MM.1S (cell line): ENCODE measurements around the gene NR1D2.
A peak's percentile ranks its signal among the peaks of the same experiment; 100 is the strongest.

ENCODE experiments used
- DNase-seq: peaks from one replicate; pipeline ENCODE4 v3.0.0-alpha.2; 2015
- H2AFZ ChIP-seq: fragments of 300-600 bp; sonication (generic); 2 replicates; pipeline ENCODE4 v1.6.0; 2016; ENCODE audit warnings: antibody characterized with exemption, low read length
- H3F3A ChIP-seq: fragments of 300-600 bp; sonication (generic); 2 replicates; pipeline ENCODE4 v1.6.1; 2016; ENCODE audit warnings: mild to moderate bottlenecking, antibody characterized with exemption, low read length, moderate library complexity, mixed read lengths; ENCODE audit not compliant: insufficient read depth
- H3K27ac ChIP-seq: fragments of 300-600 bp; sonication (generic); 2 replicates; pipeline ENCODE4 v1.5.1; 2016; ENCODE audit warnings: mild to moderate bottlenecking, low read length
- H3K27me3 ChIP-seq: fragments of 300-600 bp; sonication (generic); replicated peaks from 2 replicates; pipeline ENCODE4 v1.6.0; 2016; ENCODE audit warnings: low read length; ENCODE audit not compliant: insufficient read depth
- H3K36me3 ChIP-seq: fragments of 300-600 bp; sonication (generic); replicated peaks from 2 replicates; pipeline ENCODE4 v1.6.1; 2016; ENCODE audit warnings: mild to moderate bottlenecking, low read length, mixed read lengths; ENCODE audit not compliant: insufficient read depth
- H3K4me1 ChIP-seq: fragments of 300-600 bp; sonication (generic); 2 replicates; pipeline ENCODE4 v1.6.1; 2016; ENCODE audit warnings: low read length, mixed read lengths
- H3K4me2 ChIP-seq: fragments of 300-600 bp; sonication (generic); 2 replicates; pipeline ENCODE4 v1.6.0; 2016; ENCODE audit warnings: low read depth, low read length
- H3K4me3 ChIP-seq: fragments of 300-600 bp; sonication (generic); 2 replicates; pipeline ENCODE4 v1.5.1; 2016; ENCODE audit warnings: low read length, mixed read lengths
- H3K79me2 ChIP-seq: fragments of 300-600 bp; sonication (generic); 2 replicates; pipeline ENCODE4 v1.6.1; 2016; ENCODE audit warnings: mixed run types, low read length, mixed read lengths
- H3K9ac ChIP-seq: fragments of 300-600 bp; sonication (generic); 2 replicates; pipeline ENCODE4 v1.6.1; 2016; ENCODE audit warnings: low read length, mixed read lengths
- H3K9me2 ChIP-seq: fragments of 300-600 bp; sonication (generic); replicated peaks from 2 replicates; pipeline ENCODE4 v1.6.1; 2016; ENCODE audit warnings: mild to moderate bottlenecking, low read length, mixed read lengths; ENCODE audit not compliant: insufficient read depth
- H3K9me3 ChIP-seq: fragments of 300-600 bp; sonication (generic); replicated peaks from 2 replicates; pipeline ENCODE4 v1.6.1; 2016; ENCODE audit warnings: mild to moderate bottlenecking, low read length, mixed read lengths; ENCODE audit not compliant: insufficient read depth
- H4K20me1 ChIP-seq: fragments of 300-600 bp; sonication (generic); 2 replicates; pipeline ENCODE4 v1.6.1; 2016; ENCODE audit warnings: mild to moderate bottlenecking, low read length, moderate library complexity, mixed read lengths; ENCODE audit not compliant: insufficient read depth
- CTCF ChIP-seq: fragments of 300-600 bp; sonication (generic); IDR thresholded peaks from 2 replicates; pipeline ENCODE4 v1.5.1; 2016; ENCODE audit warnings: antibody characterized with exemption, low read length, mixed read lengths
- EZH2 ChIP-seq: fragments of 300-600 bp; sonication (generic); optimal IDR thresholded peaks from 2 replicates; pipeline ENCODE3; 2017; ENCODE audit warnings: low read depth, mild to moderate bottlenecking, antibody characterized with exemption, low read length, mixed read lengths
- EZH2phosphoT487 ChIP-seq: fragments of 300-600 bp; sonication (generic); IDR thresholded peaks from 2 replicates; pipeline ENCODE4 v1.6.1; 2018; ENCODE audit warnings: antibody characterized with exemption, low read length

NR1D2 gene

GRCh38 chr3:23985747-23986544, 40.9 kb downstream of the NR1D2 start:
- H4K20me1 ChIP-seq = no peaks in the 10 kb centered on the region
- H3K4me2 ChIP-seq = peak overlapping the region; percentile 1; the same call in 1 of the 2 replicates
- H3K79me2 ChIP-seq = no peaks in the 10 kb centered on the region
- no peak overlapping the region for H2AFZ ChIP-seq
- H3K9me2 ChIP-seq = no peaks in the 10 kb centered on the region
- H3K4me1 ChIP-seq = 0 out of 2 replicates have a peak, but pooled peaks cover 4% of the 10 kb centered on the region
- DNase-seq = no peak
- H3F3A ChIP-seq = no peaks in the 10 kb centered on the region; the same call in 1 of the 2 replicates
- H3K9ac ChIP-seq = no peak overlapping the region
- H3K27ac ChIP-seq = no peak overlapping the region
- H3K27me3 ChIP-seq = no peaks in the 10 kb centered on the region
- H3K4me3 ChIP-seq = no peak overlapping the region
- TF ChIP-seq CTCF (no peak), EZH2 (no peak), EZH2phosphoT487 (no peak)
- H3K9me3 ChIP-seq = no peaks in the 10 kb centered on the region
- H3K36me3 ChIP-seq = no peaks in the 10 kb centered on the region

DNA sequence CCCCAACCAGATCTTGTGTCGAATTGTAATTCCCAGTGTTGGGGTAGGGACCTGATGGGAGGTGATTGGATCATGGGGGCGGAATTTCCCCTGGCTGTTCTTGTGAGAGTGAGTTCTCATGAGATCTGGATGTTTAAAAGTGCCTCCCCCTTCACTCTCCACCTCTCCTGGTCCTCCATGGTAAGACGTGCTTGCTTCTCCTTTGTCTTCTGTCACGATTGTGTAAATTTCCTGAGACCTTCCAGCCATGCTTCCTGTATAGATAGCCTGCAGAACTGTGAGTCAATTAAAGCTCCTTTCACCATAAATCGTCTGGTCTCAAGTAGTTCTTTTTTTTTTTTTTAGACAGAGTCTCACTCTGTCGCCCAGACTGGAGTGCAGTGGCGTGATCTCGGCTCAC, 42.3 kb downstream of the NR1D2 start:
- H3K4me2 ChIP-seq = no peak overlapping the region
- no peaks in the 10 kb centered on the region for H3K79me2 ChIP-seq
- H3K9ac ChIP-seq = no peak overlapping the region
- no peak overlapping the region for H3K27ac ChIP-seq
- DNase-seq = no peak
- TF ChIP-seq EZH2 (no peak), CTCF (no peak), EZH2phosphoT487 (no peak)
- H3K27me3 ChIP-seq = no peaks in the 10 kb centered on the region
- no peaks in the 10 kb centered on the region for H3K9me2 ChIP-seq
- no peak overlapping the region for H2AFZ ChIP-seq
- H3K9me3 ChIP-seq = no peaks in the 10 kb centered on the region
- no peaks in the 10 kb centered on the region; the same call in 1 of the 2 replicates for H3F3A ChIP-seq
- H3K36me3 ChIP-seq = no peaks in the 10 kb centered on the region
- 0 out of 2 replicates have a peak, but pooled peaks cover 4% of the 10 kb centered on the region for H3K4me1 ChIP-seq
- H3K4me3 ChIP-seq = no peak overlapping the region
- no peaks in the 10 kb centered on the region for H4K20me1 ChIP-seq

DNA sequence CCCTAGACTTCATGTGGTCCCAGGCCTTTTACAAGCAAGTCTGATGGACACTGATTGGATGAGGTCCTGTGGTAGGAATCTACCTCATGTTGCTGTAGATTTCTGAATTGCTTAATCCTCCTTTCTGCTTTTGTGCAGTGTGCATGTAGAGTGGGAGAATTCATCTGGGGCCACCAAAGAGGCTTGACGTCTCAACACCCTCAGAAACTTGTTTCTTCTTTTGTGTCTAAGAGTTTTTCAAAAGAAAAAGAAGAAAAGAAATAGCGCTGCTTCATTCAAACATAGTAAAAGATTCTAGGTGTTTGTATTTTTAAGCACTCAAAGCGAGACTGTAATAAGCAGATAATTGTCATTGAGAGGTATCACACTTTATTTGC, 46.2 kb downstream of the NR1D2 start:
- TF ChIP-seq EZH2phosphoT487 = no peak
- TF ChIP-seq EZH2 = no peak
- TF ChIP-seq CTCF = no peak
- H3K36me3 ChIP-seq = no peaks in the 10 kb centered on the region
- no peaks in the 10 kb centered on the region for H3K9me2 ChIP-seq
- no peak overlapping the region for H3K9ac ChIP-seq
- no peak overlapping the region for H3K4me3 ChIP-seq
- no peak for DNase-seq
- no peaks in the 10 kb centered on the region for H3K4me1 ChIP-seq
- no peak overlapping the region for H3K4me2 ChIP-seq
- no peaks in the 10 kb centered on the region for H3K27me3 ChIP-seq
- H3K27ac ChIP-seq = no peak overlapping the region
- H4K20me1 ChIP-seq = no peaks in the 10 kb centered on the region
- no peak overlapping the region for H2AFZ ChIP-seq
- no peaks in the 10 kb centered on the region for H3K79me2 ChIP-seq
- no peaks in the 10 kb centered on the region for H3K9me3 ChIP-seq
- H3F3A ChIP-seq = no peaks in the 10 kb centered on the region
